SH-SY5Y (cell line): ENCODE results near the gene CFTR.

Source experiments
- GATA2 ChIP-seq: IDR thresholded peaks from 2 replicates; pipeline ENCODE4 v1.6.1; 2011; ENCODE audit warnings: mild to moderate bottlenecking, low read depth, low read length
- GATA3 ChIP-seq: IDR thresholded peaks from 2 replicates; pipeline ENCODE4 v1.6.1; 2011; ENCODE audit warnings: low read depth, mild to moderate bottlenecking, low read length, moderate library complexity

- TF ChIP-seq GATA2 (no peak), GATA3 (no peak)
Observed at GRCh38 chr7:117592011-117592635, 112.3 kb downstream of the CFTR start.
